SW 1271 (cell line): ENCODE data around the gene NXPE3.

Source experiments
- DNase-seq, 2 experiments: peaks; one replicate each; lab custom pipeline; 2025; lab: John Stamatoyannopoulos, UW

The NXPE3 gene

GRCh38 chr3:101803173-101803782 lies 24.3 kb downstream of the NXPE3 start:
- DNase-seq = peak; percentile 14 to 73

DNA sequence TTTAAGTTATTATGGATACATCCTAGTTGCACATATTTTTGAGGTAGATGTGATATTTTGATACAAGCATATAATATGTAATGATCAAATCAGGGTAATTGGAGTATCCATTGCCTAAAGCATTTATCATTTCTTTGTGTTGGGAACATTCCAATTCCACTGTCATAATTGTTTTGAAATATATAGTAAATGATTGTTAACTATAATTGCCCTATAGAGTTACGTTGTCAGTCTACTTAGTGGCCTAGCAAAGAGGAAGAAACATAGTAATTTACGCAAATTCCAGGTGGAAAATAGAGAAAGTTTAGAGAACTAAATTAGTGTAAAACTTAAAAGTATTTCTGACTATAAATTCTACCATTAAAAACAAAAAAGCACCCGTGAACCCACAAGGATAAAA lies 24.9 kb downstream of the NXPE3 start:
- no peak for DNase-seq

DNA sequence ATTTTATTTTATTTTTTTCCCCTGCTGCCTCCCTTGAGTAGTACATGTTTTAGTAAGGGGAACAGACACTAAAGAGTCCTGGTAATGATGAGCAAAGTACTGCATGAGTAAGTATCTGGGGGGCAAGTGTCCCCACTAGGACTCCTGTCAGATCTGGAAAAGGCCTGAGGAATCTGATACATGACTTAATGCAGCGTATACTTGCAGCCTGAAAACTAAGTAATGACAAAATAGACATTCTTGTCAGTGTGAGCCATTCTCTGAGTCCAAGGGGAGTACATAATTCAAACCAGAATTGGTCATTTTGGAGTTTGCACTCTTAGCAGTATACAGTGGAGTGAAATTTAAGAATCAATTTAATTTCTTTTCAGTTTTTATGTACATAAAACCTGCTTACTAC lies 27.5 kb downstream of the NXPE3 start:
- no peak for DNase-seq

GRCh38 chr3:101807888-101808287 lies 28.9 kb downstream of the NXPE3 start:
- DNase-seq = no peak

DNA sequence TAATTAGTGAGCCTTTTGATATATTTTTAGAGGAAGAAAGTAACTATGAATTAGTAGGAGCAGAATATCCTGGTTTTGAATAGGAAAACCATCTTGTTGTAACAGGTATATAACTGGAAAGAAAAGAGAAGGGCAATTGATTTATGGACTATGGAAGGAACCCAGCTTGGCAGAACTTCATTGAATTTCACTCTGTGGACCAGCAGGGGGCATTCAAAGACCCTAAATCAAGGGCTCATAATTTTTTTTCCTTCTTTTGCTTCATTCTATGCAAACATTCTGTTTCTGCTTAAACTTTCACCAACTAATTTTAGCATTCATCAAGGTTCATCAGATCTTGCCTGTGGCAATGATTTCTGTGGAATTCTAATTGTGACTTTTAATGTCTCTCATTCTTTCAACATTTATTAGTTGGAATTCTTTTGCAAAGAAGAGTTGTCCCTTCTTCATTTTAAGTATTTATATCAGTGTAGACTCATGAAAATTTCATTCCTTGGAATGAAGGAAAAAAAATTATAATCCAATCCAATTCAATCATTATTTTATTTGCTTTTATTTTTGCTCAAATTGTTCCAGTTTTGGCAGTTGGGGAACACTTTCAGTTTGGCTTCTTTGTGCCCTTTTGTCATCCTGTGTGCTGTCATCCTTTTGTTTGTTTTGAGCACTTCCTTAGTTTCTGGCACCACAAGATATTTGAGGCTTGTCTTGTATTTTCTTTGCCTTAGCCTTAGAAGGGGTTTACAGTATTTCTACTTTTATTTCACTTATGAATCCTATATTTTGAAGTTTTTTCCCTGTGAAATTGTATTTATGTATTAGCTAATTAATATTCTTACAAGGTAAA lies 30.4 kb downstream of the NXPE3 start:
- peak in 1 of 2 experiments; percentile 50 for DNase-seq

DNA sequence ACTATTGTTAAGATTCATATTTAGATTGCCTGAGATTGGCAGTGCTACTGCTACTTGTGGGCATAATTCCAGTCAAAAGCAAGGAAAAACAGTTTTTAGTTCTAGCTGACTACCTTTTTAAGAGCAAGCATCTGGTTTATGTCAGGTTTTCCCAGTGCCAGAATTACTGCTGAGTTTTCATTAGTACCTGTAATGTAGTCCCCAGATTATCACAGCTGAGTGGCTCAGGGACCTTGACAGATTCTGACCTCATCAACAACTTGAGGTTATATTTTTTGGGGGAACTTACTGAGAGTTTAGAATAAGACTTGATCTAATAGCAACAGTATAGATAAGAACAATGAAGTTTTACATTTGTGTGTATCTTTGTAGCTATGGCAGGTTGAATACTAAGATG lies 31.0 kb downstream of the NXPE3 start:
- DNase-seq = no peak

GRCh38 chr3:101811875-101812274 lies 32.9 kb downstream of the NXPE3 start:
- DNase-seq = no peak

- DNase-seq = no peak
These were observed 33.9 kb downstream of the NXPE3 start for GRCh38 chr3:101812895-101813294.

- DNase-seq = peak in 1 of 2 experiments; percentile 20
These were observed 34.9 kb downstream of the NXPE3 start for GRCh38 chr3:101813817-101814440.

- no peak for DNase-seq
These were observed 35.8 kb downstream of the NXPE3 start for GRCh38 chr3:101814835-101815234.

- DNase-seq = no peak
These were observed 37.5 kb downstream of the NXPE3 start for GRCh38 chr3:101816215-101817149.

DNA sequence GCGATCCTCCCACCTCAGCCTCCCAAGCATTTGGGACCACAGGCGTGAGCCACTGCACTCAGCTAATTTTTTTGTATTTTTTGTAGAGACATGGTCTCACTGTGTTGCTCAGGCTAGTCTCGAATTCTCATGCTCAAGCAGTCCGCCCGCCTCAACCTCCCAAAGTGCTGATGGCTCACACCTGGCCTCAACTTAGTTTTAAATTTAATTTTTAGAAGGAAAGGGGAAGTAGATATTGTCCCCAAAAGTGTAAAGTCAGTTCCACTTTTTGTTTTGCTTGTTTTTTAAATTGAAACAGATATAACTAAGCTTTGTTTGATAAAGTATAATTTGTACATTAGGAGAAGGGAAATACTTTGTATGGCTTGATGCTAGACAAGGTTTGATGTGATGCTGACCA lies 39.0 kb downstream of the NXPE3 start:
- DNase-seq = no peak

- no peak for DNase-seq
These were observed 40.7 kb downstream of the NXPE3 start for GRCh38 chr3:101819649-101820206.

- DNase-seq = no peak
These were observed 42.5 kb downstream of the NXPE3 start for GRCh38 chr3:101821503-101821902.

- DNase-seq = no peak
These were observed 44.5 kb downstream of the NXPE3 start for GRCh38 chr3:101823525-101823924.

GRCh38 chr3:101824702-101825101 lies 45.7 kb downstream of the NXPE3 start:
- DNase-seq = no peak

DNA sequence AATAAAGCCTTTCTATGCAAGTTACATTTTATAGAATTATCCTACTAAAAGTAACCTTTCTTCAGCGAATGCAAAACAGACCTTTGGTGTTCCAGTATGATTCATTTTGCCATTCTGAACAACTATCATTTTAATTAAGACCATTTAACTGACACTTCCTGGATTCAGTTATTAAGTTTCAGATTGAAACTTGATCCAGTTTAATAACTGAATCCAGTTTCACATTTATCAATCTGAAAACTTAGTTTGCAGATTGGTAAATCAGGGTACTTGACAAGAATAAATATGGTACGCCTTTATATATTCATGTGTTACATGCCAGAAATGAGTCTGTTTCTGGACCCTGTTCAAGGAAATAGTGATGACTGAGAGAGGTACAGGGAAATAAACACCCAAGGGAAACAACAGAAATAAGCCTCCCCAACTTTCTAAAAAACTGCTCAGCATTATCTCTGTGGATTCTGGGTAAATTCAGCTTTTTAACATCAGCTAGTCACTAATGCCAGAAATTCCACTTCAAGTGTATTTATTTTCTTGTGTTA lies 47.0 kb downstream of the NXPE3 start:
- DNase-seq = no peak

DNA sequence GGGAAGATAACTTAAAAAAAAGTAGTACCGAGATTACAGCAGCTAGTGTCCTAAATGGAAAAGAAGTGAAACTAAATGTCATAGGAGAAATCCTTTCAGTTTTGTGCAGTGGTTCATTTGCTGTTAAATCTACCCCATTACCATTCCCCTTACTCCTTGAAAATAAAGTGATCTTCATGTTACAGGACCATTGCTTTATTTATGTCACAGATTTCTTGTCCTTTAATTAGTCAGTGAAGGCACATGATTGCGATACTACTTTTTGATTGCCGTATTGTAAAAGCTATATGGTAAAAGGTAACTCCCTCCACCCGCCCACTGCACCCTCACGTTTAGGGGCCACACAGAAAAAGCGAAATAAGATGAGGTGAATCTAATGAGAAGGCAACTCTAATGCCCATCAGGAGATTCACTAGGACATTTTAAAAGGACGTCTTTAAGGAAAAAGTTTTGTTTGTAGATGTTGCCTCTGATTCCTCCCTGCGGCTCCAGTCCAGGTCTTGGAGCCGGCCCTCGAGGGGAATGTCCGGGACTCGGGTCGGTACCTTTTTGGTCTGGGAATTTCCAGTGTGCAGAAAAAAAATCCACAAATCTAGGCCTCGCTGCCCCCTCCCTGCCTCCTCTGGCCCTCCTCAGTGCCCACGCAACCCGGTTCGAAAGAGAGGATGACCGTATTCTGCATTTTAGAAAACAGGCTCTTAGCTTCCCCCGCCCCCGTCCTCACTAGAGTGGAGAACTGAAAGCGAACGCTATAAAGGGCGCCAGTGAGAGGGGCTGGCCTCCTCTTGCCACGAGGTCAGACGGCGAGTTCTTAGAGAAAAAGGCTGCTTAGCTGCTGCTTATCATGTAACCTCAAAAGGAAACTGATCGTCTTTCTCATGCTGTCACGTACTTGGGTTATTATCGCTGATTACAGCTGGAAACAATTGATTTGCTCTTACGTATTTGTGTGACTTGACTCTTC lies 48.5 kb downstream of the NXPE3 start:
- DNase-seq = peak; percentile 61 to 85

GRCh38 chr3:101828276-101828675 lies 49.3 kb downstream of the NXPE3 start:
- no peak for DNase-seq
